Fibroblast of peridontal ligament (primary cell): ENCODE data around the gene ACSL5.
A peak's percentile ranks its signal among the peaks of the same experiment; 100 is the strongest.
"Not testable (repeated sequence)": the region's sequence is repeated elsewhere in the genome, so short reads cannot be mapped to it uniquely, and the experiment has no call there.

Source experiments
- DNase-seq: peaks from one replicate; pipeline ENCODE4 v3.0.0-alpha.2; 2010; ENCODE audit errors: extremely low read depth

The ACSL5 gene

GRCh38 chr10:112349521-112350085 is 24.3 kb upstream of the ACSL5 start:
- DNase-seq: no peak

- no peak for DNase-seq
Measured at GRCh38 chr10:112351146-112351545, 22.8 kb upstream of the ACSL5 start.

- DNase-seq: no peak
Measured at GRCh38 chr10:112352044-112352443, 21.9 kb upstream of the ACSL5 start.

GRCh38 chr10:112353046-112353445 is 20.9 kb upstream of the ACSL5 start:
- DNase-seq: no peak

- no peak for DNase-seq
Measured at GRCh38 chr10:112356686-112357085, 17.2 kb upstream of the ACSL5 start.

- no peak for DNase-seq
Measured at GRCh38 chr10:112359606-112360307, 14.2 kb upstream of the ACSL5 start.

- no peak for DNase-seq
Measured at GRCh38 chr10:112360308-112361270, 13.3 kb upstream of the ACSL5 start.

GRCh38 chr10:112361951-112362751 is 11.8 kb upstream of the ACSL5 start:
- DNase-seq: peak; percentile 4

- DNase-seq: no peak
Measured at GRCh38 chr10:112362833-112363232, 11.1 kb upstream of the ACSL5 start.

GRCh38 chr10:112363696-112364688 is 9.9 kb upstream of the ACSL5 start:
- DNase-seq: no peak

GRCh38 chr10:112365014-112365432 is 8.9 kb upstream of the ACSL5 start:
- DNase-seq: no peak

GRCh38 chr10:112365451-112365850 is 8.5 kb upstream of the ACSL5 start:
- no peak for DNase-seq

GRCh38 chr10:112366992-112367391 is 6.9 kb upstream of the ACSL5 start:
- no peak for DNase-seq

GRCh38 chr10:112367516-112367915 is 6.4 kb upstream of the ACSL5 start:
- no peak for DNase-seq

GRCh38 chr10:112369495-112370423 is 4.2 kb upstream of the ACSL5 start:
- no peak for DNase-seq

- DNase-seq: no peak
Measured at GRCh38 chr10:112370424-112370819, 3.5 kb upstream of the ACSL5 start.

GRCh38 chr10:112371326-112371725 is 2.6 kb upstream of the ACSL5 start:
- not testable (repeated sequence) for DNase-seq

- not testable (repeated sequence) for DNase-seq
Measured at GRCh38 chr10:112372182-112372810, 1.6 kb upstream of the ACSL5 start.
